Type B pancreatic cell (in vitro differentiated cells): ENCODE data around the gene SV2C. TPM values are rescaled to one million over a fixed set of nuclear protein-coding genes. Genes with fewer than 3 reads are reported as not detected.
"Not testable (repeated sequence)": the region's sequence is repeated elsewhere in the genome, so short reads cannot be mapped to it uniquely, and the experiment has no call there.

Experiments
- DNase-seq: peaks from one replicate; pipeline ENCODE4 v3.0.0; 2021; ENCODE audit warnings: mixed read lengths; ENCODE audit not compliant: unreplicated experiment; ENCODE audit errors: extremely low spot score
- H3K27ac Mint-ChIP-seq: 2 replicates; pipeline ENCODE4 v1.8.0; 2021; ENCODE audit warnings: mild to moderate bottlenecking, mixed read lengths
- H3K27me3 Mint-ChIP-seq: 2 replicates; pipeline ENCODE4 v1.8.0; 2021; ENCODE audit warnings: mixed read lengths
- H3K36me3 Mint-ChIP-seq: 2 replicates; pipeline ENCODE4 v1.8.0; 2021; ENCODE audit warnings: mixed read lengths
- H3K4me1 Mint-ChIP-seq: one replicate; pipeline ENCODE4 v1.8.0; 2021; ENCODE audit warnings: mixed read lengths; ENCODE audit not compliant: unreplicated experiment
- H3K4me3 Mint-ChIP-seq: 2 replicates; pipeline ENCODE4 v1.8.0; 2021; ENCODE audit warnings: mild to moderate bottlenecking, mixed read lengths
- H3K9me3 Mint-ChIP-seq: 2 replicates; pipeline ENCODE4 v1.8.0; 2021; ENCODE audit warnings: mixed read lengths
- total RNA-seq: library from RNA; stranded (reverse); gene quantifications from 2 replicates; pipeline ENCODE4 v1.2.1, GENCODE V29; 2021; ENCODE audit warnings: low replicate concordance
- TF ChIP-seq, protein P1 (sequence below): fragments of 200-600 bp; sonication (generic); conservative IDR thresholded peaks from 2 replicates; pipeline ENCODE4 v1.5.0; 2021; ENCODE audit warnings: antibody characterized with exemption, mild to moderate bottlenecking

SV2C gene
- total RNA-seq, 1 donor from 2014 or later = 6.9 TPM

DNA sequence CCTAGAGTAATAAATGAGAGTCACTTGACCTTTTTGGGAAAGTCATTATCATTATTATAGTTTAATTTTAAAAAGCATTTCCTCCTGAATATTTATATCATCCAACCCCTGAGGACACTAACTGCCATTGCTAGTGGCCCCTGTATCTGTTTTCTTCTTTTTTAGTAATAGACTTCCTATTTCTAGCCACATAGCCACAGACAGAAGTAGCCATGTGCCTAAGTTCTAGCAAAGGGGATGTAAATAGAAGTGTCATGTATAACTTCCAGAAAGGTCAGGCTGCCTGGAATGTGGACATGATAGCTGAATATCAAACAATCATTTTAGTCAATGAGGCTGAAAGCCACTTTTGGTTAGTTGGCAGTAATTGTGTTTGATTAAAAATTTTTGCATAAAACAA lies 282.4 kb downstream of the SV2C start:
- Mint-ChIP-seq H3K9me3 (peaks cover 5% of the 10 kb centered on the region), H3K4me1 (peaks cover 11% of the 10 kb centered on the region), H3K36me3 (no peaks in the 10 kb centered on the region), H3K27ac (no peak overlapping the region), H3K27me3 (no peaks in the 10 kb centered on the region), H3K4me3 (no peak overlapping the region)
- no peak for DNase-seq
- TF ChIP-seq, protein P1, sequence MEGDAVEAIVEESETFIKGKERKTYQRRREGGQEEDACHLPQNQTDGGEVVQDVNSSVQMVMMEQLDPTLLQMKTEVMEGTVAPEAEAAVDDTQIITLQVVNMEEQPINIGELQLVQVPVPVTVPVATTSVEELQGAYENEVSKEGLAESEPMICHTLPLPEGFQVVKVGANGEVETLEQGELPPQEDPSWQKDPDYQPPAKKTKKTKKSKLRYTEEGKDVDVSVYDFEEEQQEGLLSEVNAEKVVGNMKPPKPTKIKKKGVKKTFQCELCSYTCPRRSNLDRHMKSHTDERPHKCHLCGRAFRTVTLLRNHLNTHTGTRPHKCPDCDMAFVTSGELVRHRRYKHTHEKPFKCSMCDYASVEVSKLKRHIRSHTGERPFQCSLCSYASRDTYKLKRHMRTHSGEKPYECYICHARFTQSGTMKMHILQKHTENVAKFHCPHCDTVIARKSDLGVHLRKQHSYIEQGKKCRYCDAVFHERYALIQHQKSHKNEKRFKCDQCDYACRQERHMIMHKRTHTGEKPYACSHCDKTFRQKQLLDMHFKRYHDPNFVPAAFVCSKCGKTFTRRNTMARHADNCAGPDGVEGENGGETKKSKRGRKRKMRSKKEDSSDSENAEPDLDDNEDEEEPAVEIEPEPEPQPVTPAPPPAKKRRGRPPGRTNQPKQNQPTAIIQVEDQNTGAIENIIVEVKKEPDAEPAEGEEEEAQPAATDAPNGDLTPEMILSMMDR = no peak

DNA sequence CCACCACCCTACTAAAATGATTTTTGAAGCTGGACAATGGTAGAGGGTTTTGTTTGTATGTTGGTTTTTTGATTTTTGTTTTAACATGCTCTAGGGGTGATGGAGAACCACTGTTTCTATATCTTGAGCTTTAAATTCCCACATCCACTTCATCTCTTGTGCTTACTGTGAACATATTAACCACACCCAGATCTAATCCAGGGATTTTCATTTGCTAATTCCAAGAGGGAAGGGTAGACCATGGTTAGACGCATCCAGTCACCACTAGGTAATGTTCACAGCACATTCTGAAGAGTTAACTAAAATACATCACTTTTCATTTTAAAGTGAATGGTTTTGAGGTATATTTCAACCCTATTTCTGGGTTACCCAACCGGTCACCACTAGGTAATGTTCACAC lies 283.4 kb downstream of the SV2C start:
- DNase-seq = no peak
- Mint-ChIP-seq H3K4me3 (no peak overlapping the region), H3K9me3 (peaks cover 5% of the 10 kb centered on the region), H3K4me1 (peaks cover 11% of the 10 kb centered on the region), H3K36me3 (no peaks in the 10 kb centered on the region), H3K27me3 (no peaks in the 10 kb centered on the region), H3K27ac (peak overlapping the region; percentile 6)
- TF ChIP-seq, protein P1 = no peak

DNA sequence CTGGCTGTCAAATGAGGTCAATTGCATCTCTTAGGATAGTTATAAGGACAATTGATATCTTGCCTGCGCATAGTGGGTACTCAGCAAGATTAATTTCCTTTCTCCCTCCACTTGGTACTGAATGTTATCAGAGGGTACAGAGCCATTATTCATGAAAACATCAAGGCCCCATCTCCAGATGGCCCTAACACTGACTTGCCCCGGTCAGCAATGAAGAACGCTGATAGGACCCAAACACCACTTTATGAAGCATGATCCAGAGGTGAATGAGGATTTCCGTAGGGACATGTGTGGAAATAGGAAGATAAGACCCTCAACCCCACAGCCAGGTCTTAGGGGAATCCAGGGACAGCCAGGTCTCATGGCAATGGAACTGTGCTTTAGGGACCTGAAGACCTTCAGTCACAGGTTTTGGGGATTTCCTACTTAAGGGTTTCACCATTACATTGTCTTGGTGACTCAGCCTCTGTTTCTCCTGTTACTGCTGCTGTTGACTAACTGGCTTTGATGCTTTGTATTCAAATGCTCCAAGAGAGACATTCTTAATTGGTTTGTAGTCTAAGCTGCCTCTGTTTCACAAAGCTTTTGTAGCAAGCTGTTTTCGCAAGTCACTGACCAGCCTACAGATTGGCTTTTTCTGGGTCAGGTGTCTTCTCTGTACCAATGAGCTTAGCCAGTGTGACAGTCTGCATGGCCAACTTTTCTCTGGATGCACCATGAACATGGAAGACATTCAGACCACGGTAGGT lies 284.6 kb downstream of the SV2C start:
- peaks cover 20% of the 10 kb centered on the region for H3K4me1 Mint-ChIP-seq
- H3K4me3 Mint-ChIP-seq = no peak overlapping the region
- H3K9me3 Mint-ChIP-seq = peaks cover 5% of the 10 kb centered on the region
- H3K36me3 Mint-ChIP-seq = no peaks in the 10 kb centered on the region
- TF ChIP-seq, protein P1 = no peak
- DNase-seq = no peak
- no peak overlapping the region for H3K27ac Mint-ChIP-seq
- no peaks in the 10 kb centered on the region for H3K27me3 Mint-ChIP-seq

DNA sequence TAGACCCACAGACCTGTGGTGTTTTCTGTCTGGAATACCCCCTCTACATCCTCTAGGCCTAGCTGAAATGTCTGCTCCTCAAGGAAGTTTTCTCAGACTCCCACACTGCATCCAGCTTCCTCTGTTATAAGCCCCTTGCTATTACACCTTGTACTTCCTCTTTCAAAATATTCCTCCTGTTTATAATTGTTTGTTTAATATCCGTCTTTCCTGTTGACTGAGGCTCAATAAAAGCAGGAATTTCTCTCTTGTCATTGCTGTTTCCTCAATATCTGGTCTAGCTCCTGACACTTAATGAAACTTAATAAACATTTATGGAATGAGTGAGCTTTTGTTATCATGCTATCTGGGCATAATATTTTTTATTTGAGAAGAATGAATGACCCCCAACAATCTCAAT lies 285.8 kb downstream of the SV2C start:
- Mint-ChIP-seq H3K4me1 (peaks cover 18% of the 10 kb centered on the region), H3K9me3 (peaks cover 3% of the 10 kb centered on the region), H3K27ac (no peak overlapping the region), H3K36me3 (no peaks in the 10 kb centered on the region), H3K27me3 (no peaks in the 10 kb centered on the region), H3K4me3 (no peak overlapping the region)
- DNase-seq = no peak
- TF ChIP-seq, protein P1 = no peak

DNA sequence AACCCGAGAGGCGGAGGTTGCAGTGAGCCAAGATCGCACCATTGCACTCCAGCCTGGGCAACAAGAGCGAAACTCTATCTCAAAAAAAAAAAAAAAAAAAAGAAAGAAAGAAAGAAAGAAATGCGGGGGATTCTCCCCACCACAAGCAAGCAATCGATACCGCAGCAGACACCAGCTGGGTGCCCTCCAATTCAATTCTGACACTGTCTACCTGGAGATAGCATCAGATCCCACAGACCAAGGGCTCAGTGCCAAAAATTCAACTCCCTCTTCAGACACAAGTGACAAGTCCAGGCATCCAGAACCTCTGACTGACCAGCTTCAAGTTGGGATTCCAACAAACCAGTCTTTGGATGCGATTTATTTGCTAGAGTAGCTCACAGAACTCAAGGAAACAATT lies 286.5 kb downstream of the SV2C start:
- H3K27me3 Mint-ChIP-seq, H3K4me3 Mint-ChIP-seq, DNase-seq, H3K36me3 Mint-ChIP-seq, H3K27ac Mint-ChIP-seq, H3K9me3 Mint-ChIP-seq: not testable (repeated sequence)
- H3K4me1 Mint-ChIP-seq = peaks cover 15% of the 10 kb centered on the region

DNA sequence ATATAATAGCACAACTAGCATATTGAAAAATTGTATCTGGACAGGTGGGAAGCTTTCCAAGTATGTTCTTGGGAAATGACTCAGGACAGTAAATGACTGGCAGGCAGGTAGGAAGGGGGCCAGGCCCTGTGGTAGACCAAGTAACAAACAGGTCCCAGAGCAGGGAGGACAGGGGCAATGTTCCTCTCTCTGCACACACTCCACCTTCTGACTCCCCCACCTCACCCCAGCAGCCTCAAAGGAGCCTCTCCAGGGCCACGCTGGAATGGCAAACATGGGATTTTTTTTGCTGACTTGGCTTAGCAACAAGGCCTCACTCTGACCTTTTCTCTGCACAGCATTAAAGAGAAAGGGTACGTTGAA lies 288.8 kb downstream of the SV2C start:
- no peaks in the 10 kb centered on the region for H3K9me3 Mint-ChIP-seq
- no peaks in the 10 kb centered on the region for H3K27me3 Mint-ChIP-seq
- TF ChIP-seq, protein P1 = no peak
- no peak overlapping the region for H3K4me3 Mint-ChIP-seq
- peak overlapping the region; percentile 72 for H3K27ac Mint-ChIP-seq
- H3K36me3 Mint-ChIP-seq = no peaks in the 10 kb centered on the region
- peaks cover 11% of the 10 kb centered on the region for H3K4me1 Mint-ChIP-seq
- DNase-seq = no peak
